PC-9 (cell line): ENCODE results near the gene EFHB. TPM values are rescaled to one million over a fixed set of nuclear protein-coding genes. Genes with fewer than 3 reads are reported as not detected.
A peak's percentile ranks its signal among the peaks of the same experiment; 100 is the strongest.
"Not testable (repeated sequence)": the region's sequence is repeated elsewhere in the genome, so short reads cannot be mapped to it uniquely, and the experiment has no call there.

Experiments
- BruUV-seq: library from RNA; stranded (reverse); fragments of 400-500 nt; replicated peaks from 2 replicates; lab custom pipeline; 2021; lab: Mats Ljungman, UMichigan
- CTCF ChIA-PET: fragments of 300-600 bp; sonication (Branson Sonifier 250); formaldehyde crosslinking; loops from one replicate; lab custom pipeline; 2022; ENCODE audit warnings: antibody characterized with exemption; lab: Charles Lee
- POLR2A ChIA-PET: fragments of 300-600 bp; sonication (Branson Sonifier 250); formaldehyde crosslinking; loops from one replicate; lab custom pipeline; 2022; ENCODE audit warnings: antibody characterized with exemption; ENCODE audit not compliant: unreplicated experiment; lab: Charles Lee
- DNase-seq, 2 experiments: peaks; one replicate each; pipeline versions ENCODE4 v3.0.0 to v3.0.0-alpha.2; 2015 to 2022; ENCODE audit warnings: mixed read lengths in 1 of 2
- H2AFZ ChIP-seq: fragments of 200-600 bp; sonication (generic); 2 replicates; pipeline ENCODE4 v1.8.1; 2017; ENCODE audit warnings: antibody characterized with exemption
- H3F3A ChIP-seq: fragments of 200-600 bp; sonication (generic); 2 replicates; pipeline ENCODE4 v1.8.1; 2017; ENCODE audit warnings: antibody characterized with exemption, mild to moderate bottlenecking, low read depth; ENCODE audit not compliant: insufficient read depth
- H3K27ac ChIP-seq: fragments of 200-600 bp; sonication (generic); 2 replicates; pipeline ENCODE4 v1.6.1; 2016; ENCODE audit warnings: mixed run types
- H3K27me3 ChIP-seq: fragments of 200-600 bp; sonication (generic); 2 replicates; pipeline ENCODE4 v1.6.1; 2016; ENCODE audit warnings: low read depth, mixed run types; ENCODE audit not compliant: insufficient read depth
- H3K36me3 ChIP-seq: fragments of 200-600 bp; sonication (generic); 2 replicates; pipeline ENCODE4 v1.6.1; 2016; ENCODE audit warnings: low read depth, mixed run types
- H3K4me1 ChIP-seq: fragments of 200-600 bp; sonication (generic); replicated peaks from 2 replicates; pipeline ENCODE4 v1.6.1; 2016; ENCODE audit warnings: mixed run types; ENCODE audit not compliant: insufficient read depth
- H3K4me2 ChIP-seq: fragments of 200-600 bp; sonication (generic); 2 replicates; pipeline ENCODE4 v1.6.1; 2017; ENCODE audit warnings: mixed run types
- H3K4me3 ChIP-seq: fragments of 200-600 bp; sonication (generic); 2 replicates; pipeline ENCODE4 v1.6.1; 2016; ENCODE audit warnings: mixed run types
- H3K79me2 ChIP-seq: fragments of 200-600 bp; sonication (generic); 2 replicates; pipeline ENCODE4 v1.6.1; 2017; ENCODE audit warnings: low read depth, mixed run types
- H3K9me2 ChIP-seq: fragments of 200-600 bp; sonication (generic); 2 replicates; pipeline ENCODE4 v1.8.1; 2017; ENCODE audit warnings: mild to moderate bottlenecking; ENCODE audit not compliant: insufficient read depth
- H3K9me3 ChIP-seq: fragments of 200-600 bp; sonication (generic); 2 replicates; pipeline ENCODE4 v1.8.1; 2016; ENCODE audit warnings: low read depth; ENCODE audit not compliant: insufficient read depth
- H4K20me1 ChIP-seq: fragments of 200-600 bp; sonication (generic); 2 replicates; pipeline ENCODE4 v1.8.1; 2017; ENCODE audit not compliant: insufficient read depth
- CTCF ChIP-seq: fragments of 200-600 bp; sonication (generic); conservative IDR thresholded peaks from 2 replicates; pipeline ENCODE4 v1.6.1; 2017; ENCODE audit warnings: mixed run types, antibody characterized with exemption, mild to moderate bottlenecking, moderate library complexity
- EZH2 ChIP-seq: fragments of 200-600 bp; sonication (generic); IDR thresholded peaks from 2 replicates; pipeline ENCODE4 v1.8.0; 2017; ENCODE audit warnings: antibody characterized with exemption, low read depth
- intact Hi-C: fragments of 100-400 bp; cut with micrococcal nuclease; formaldehyde crosslinking; loops from one replicate; pipeline ENCODE4 v1.10.0; 2022; ENCODE audit not compliant: unreplicated experiment
- total RNA-seq: library from RNA; stranded (reverse); gene quantifications from 2 replicates; pipeline ENCODE4 v1.2.3, GENCODE V29; 2021

EFHB gene
- total RNA-seq, 1 experiment from 2014 or later = 2.8 TPM

GRCh38 chr3:19901918-19902317 is 32.1 kb downstream of the EFHB start:
- peak in 1 of 2 experiments; percentile 40 for DNase-seq
- H3F3A ChIP-seq = no peaks in the 10 kb centered on the region
- no peaks in the 10 kb centered on the region for H3K9me3 ChIP-seq
- ChIA-PET CTCF (no interaction called here), POLR2A (no interaction called here)
- no peak overlapping the region for H3K4me2 ChIP-seq
- no TSS peak for BruUV-seq
- H3K27me3 ChIP-seq = no peaks in the 10 kb centered on the region
- no peaks in the 10 kb centered on the region for H3K9me2 ChIP-seq
- H4K20me1 ChIP-seq = no peaks in the 10 kb centered on the region
- intact Hi-C loops = no loop called here
- H3K36me3 ChIP-seq = no peaks in the 10 kb centered on the region
- H3K79me2 ChIP-seq = no peaks in the 10 kb centered on the region
- no peak overlapping the region for H2AFZ ChIP-seq
- H3K4me1 ChIP-seq = no peaks in the 10 kb centered on the region; the same call in 1 of the 2 replicates
- no peak overlapping the region for H3K27ac ChIP-seq
- H3K4me3 ChIP-seq = no peak overlapping the region
- TF ChIP-seq EZH2 (no peak), CTCF (no peak)

- no peak overlapping the region for H3K4me2 ChIP-seq
- POLR2A ChIA-PET = no interaction called here
- DNase-seq = no peak
- no peaks in the 10 kb centered on the region; the same call in 1 of the 2 replicates for H3K4me1 ChIP-seq
- H3F3A ChIP-seq = no peaks in the 10 kb centered on the region
- no peak overlapping the region for H3K4me3 ChIP-seq
- no peaks in the 10 kb centered on the region for H3K36me3 ChIP-seq
- H4K20me1 ChIP-seq = no peaks in the 10 kb centered on the region
- no peaks in the 10 kb centered on the region for H3K27me3 ChIP-seq
- no peaks in the 10 kb centered on the region for H3K9me2 ChIP-seq
- H2AFZ ChIP-seq = no peak overlapping the region
- H3K9me3 ChIP-seq = no peaks in the 10 kb centered on the region
- no peaks in the 10 kb centered on the region for H3K79me2 ChIP-seq
- TF ChIP-seq EZH2 (no peak), CTCF (no peak)
- BruUV-seq = no TSS peak
- H3K27ac ChIP-seq = no peak overlapping the region
- intact Hi-C loops = no loop called here
- CTCF ChIA-PET = no interaction called here
These were observed 32.7 kb downstream of the EFHB start for GRCh38 chr3:19901337-19901736.

GRCh38 chr3:19899833-19900232 is 34.2 kb downstream of the EFHB start:
- H3K4me3 ChIP-seq, intact Hi-C loops, H4K20me1 ChIP-seq, BruUV-seq, H3K4me2 ChIP-seq, H3K27me3 ChIP-seq, POLR2A ChIA-PET, H3K27ac ChIP-seq, CTCF ChIA-PET, H3F3A ChIP-seq, H3K9me2 ChIP-seq, H3K36me3 ChIP-seq, H2AFZ ChIP-seq, H3K4me1 ChIP-seq, H3K9me3 ChIP-seq, H3K79me2 ChIP-seq, DNase-seq: not testable (repeated sequence)

GRCh38 chr3:19899264-19899663 is 34.8 kb downstream of the EFHB start:
- no peak overlapping the region for H2AFZ ChIP-seq
- H3K27ac ChIP-seq = no peak overlapping the region
- no peaks in the 10 kb centered on the region; the same call in 1 of the 2 replicates for H3K4me1 ChIP-seq
- H3K36me3 ChIP-seq = no peaks in the 10 kb centered on the region
- no peak overlapping the region for H3K4me2 ChIP-seq
- H3K79me2 ChIP-seq = no peaks in the 10 kb centered on the region
- no peaks in the 10 kb centered on the region for H4K20me1 ChIP-seq
- ChIA-PET CTCF (no interaction called here), POLR2A (no interaction called here)
- BruUV-seq = no TSS peak
- no peaks in the 10 kb centered on the region for H3K9me2 ChIP-seq
- H3K4me3 ChIP-seq = no peak overlapping the region
- no peaks in the 10 kb centered on the region for H3K9me3 ChIP-seq
- H3K27me3 ChIP-seq = no peaks in the 10 kb centered on the region
- H3F3A ChIP-seq = no peaks in the 10 kb centered on the region
- no peak for DNase-seq
- no peak for TF ChIP-seq EZH2
- intact Hi-C loops = no loop called here
